Measurements from ENCODE around the gene EPB41L1.

The EPB41L1 gene

GRCh38 chr20:36157610-36158009, 3.1 kb downstream of the EPB41L1 start:
- Histone ChIP-seq H3K36me3 (ENCODE audit: control insufficient read depth, insufficient read depth, low read length) (no peaks in the 10 kb centered on the region), H3K4ac (ENCODE audit: low read depth, low read length) (no peak overlapping the region), H3K9ac (ENCODE audit: low read length) (no peak overlapping the region), H2BK120ac (ENCODE audit: low read depth, low read length) (no peak overlapping the region), H4K5ac (ENCODE audit: low read length) (no peak overlapping the region), H3K4me1 (ENCODE audit: control insufficient read depth, low read depth, low read length) (no peaks in the 10 kb centered on the region), H2AK5ac (ENCODE audit: low read length) (no peak overlapping the region), H3K4me3 (ENCODE audit: low read length) (no peak overlapping the region), H2BK15ac (replicated peaks; ENCODE audit: low read depth) (no peak overlapping the region), H4K8ac (ENCODE audit: low read depth, low read length) (no peak overlapping the region), H3K79me2 (ENCODE audit: control insufficient read depth, insufficient read depth, low read length) (no peaks in the 10 kb centered on the region), H3K79me1 (ENCODE audit: low read length) (no peaks in the 10 kb centered on the region), H3K27ac (ENCODE audit: low read depth, low read length) (no peak overlapping the region), H3K23ac (ENCODE audit: low read length) (no peak overlapping the region), H3K27me3 (ENCODE audit: insufficient read depth, low read length, poor library complexity) (no peaks in the 10 kb centered on the region), H2BK5ac (ENCODE audit: low read length) (no peak overlapping the region), H3K18ac (ENCODE audit: low read length) (no peak overlapping the region), H3K4me2 (ENCODE audit: low read length) (no peak overlapping the region), H3K56ac (ENCODE audit: low read length) (no peak overlapping the region)
- no peak for DNase-seq
- no CpG with 5 or more reads among the region's 1 CpG for WGBS (ENCODE audit: extremely low coverage, insufficient coverage, low lambda C conversion rate)

- Histone ChIP-seq H3K9ac (ENCODE audit: low read length) (no peak overlapping the region), H3K56ac (ENCODE audit: low read length) (no peak overlapping the region), H3K4me1 (ENCODE audit: control insufficient read depth, low read depth, low read length) (no peaks in the 10 kb centered on the region), H2BK5ac (ENCODE audit: low read length) (no peak overlapping the region), H3K4me2 (ENCODE audit: low read length) (no peak overlapping the region), H4K8ac (ENCODE audit: low read depth, low read length) (no peak overlapping the region), H3K18ac (ENCODE audit: low read length) (no peak overlapping the region), H3K79me1 (ENCODE audit: low read length) (no peaks in the 10 kb centered on the region), H2BK15ac (replicated peaks; ENCODE audit: low read depth) (no peak overlapping the region), H3K36me3 (ENCODE audit: control insufficient read depth, insufficient read depth, low read length) (no peaks in the 10 kb centered on the region), H3K27ac (ENCODE audit: low read depth, low read length) (no peak overlapping the region), H3K27me3 (ENCODE audit: insufficient read depth, low read length, poor library complexity) (no peaks in the 10 kb centered on the region), H2AK5ac (ENCODE audit: low read length) (no peak overlapping the region), H3K4me3 (ENCODE audit: low read length) (no peak overlapping the region), H4K5ac (ENCODE audit: low read length) (no peak overlapping the region), H3K79me2 (ENCODE audit: control insufficient read depth, insufficient read depth, low read length) (no peaks in the 10 kb centered on the region), H2BK120ac (ENCODE audit: low read depth, low read length) (no peak overlapping the region), H3K4ac (ENCODE audit: low read depth, low read length) (no peak overlapping the region), H3K23ac (ENCODE audit: low read length) (no peak overlapping the region)
- no peak for DNase-seq
- WGBS (ENCODE audit: extremely low coverage, insufficient coverage, low lambda C conversion rate), result no CpG with 5 or more reads among the region's 9 CpGs
Measured at GRCh38 chr20:36158160-36158741, 3.7 kb downstream of the EPB41L1 start.

- H3K79me2 ChIP-seq (ENCODE audit: control insufficient read depth, insufficient read depth, low read length), result no peaks in the 10 kb centered on the region
- no peaks in the 10 kb centered on the region for H3K4me1 ChIP-seq (ENCODE audit: control insufficient read depth, low read depth, low read length)
- no peak overlapping the region for H3K4ac ChIP-seq (ENCODE audit: low read depth, low read length)
- H3K79me1 ChIP-seq (ENCODE audit: low read length), result no peaks in the 10 kb centered on the region
- no peaks in the 10 kb centered on the region for H3K27me3 ChIP-seq (ENCODE audit: insufficient read depth, low read length, poor library complexity)
- H3K23ac ChIP-seq (ENCODE audit: low read length), result no peak overlapping the region
- no peak overlapping the region for H2BK5ac ChIP-seq (ENCODE audit: low read length)
- H3K4me3 ChIP-seq (ENCODE audit: low read length), result no peak overlapping the region
- no peak overlapping the region for H2BK120ac ChIP-seq (ENCODE audit: low read depth, low read length)
- H4K8ac ChIP-seq (ENCODE audit: low read depth, low read length), result no peak overlapping the region
- H3K36me3 ChIP-seq (ENCODE audit: control insufficient read depth, insufficient read depth, low read length), result no peaks in the 10 kb centered on the region
- H3K4me2 ChIP-seq (ENCODE audit: low read length), result no peak overlapping the region
- H3K9ac ChIP-seq (ENCODE audit: low read length), result no peak overlapping the region
- H3K18ac ChIP-seq (ENCODE audit: low read length), result no peak overlapping the region
- no peak for DNase-seq
- no peak overlapping the region for H4K5ac ChIP-seq (ENCODE audit: low read length)
- H3K56ac ChIP-seq (ENCODE audit: low read length), result no peak overlapping the region
- H2AK5ac ChIP-seq (ENCODE audit: low read length), result no peak overlapping the region
- H3K27ac ChIP-seq (ENCODE audit: low read depth, low read length), result no peak overlapping the region
- H2BK15ac ChIP-seq (replicated peaks; ENCODE audit: low read depth), result no peak overlapping the region
Measured at GRCh38 chr20:36159833-36160232, 5.3 kb downstream of the EPB41L1 start.

GRCh38 chr20:36162272-36162966, 7.9 kb downstream of the EPB41L1 start:
- no peak overlapping the region for H4K8ac ChIP-seq (ENCODE audit: low read depth, low read length)
- no peaks in the 10 kb centered on the region for H3K27me3 ChIP-seq (ENCODE audit: insufficient read depth, low read length, poor library complexity)
- no peaks in the 10 kb centered on the region for H3K79me2 ChIP-seq (ENCODE audit: control insufficient read depth, insufficient read depth, low read length)
- H2BK5ac ChIP-seq (ENCODE audit: low read length), result no peak overlapping the region
- H3K4me2 ChIP-seq (ENCODE audit: low read length), result no peak overlapping the region
- no peak overlapping the region for H2AK5ac ChIP-seq (ENCODE audit: low read length)
- no peak overlapping the region for H2BK15ac ChIP-seq (replicated peaks; ENCODE audit: low read depth)
- DNase-seq, result no peak
- no peak overlapping the region for H3K27ac ChIP-seq (ENCODE audit: low read depth, low read length)
- H3K23ac ChIP-seq (ENCODE audit: low read length), result no peak overlapping the region
- H3K4me1 ChIP-seq (ENCODE audit: control insufficient read depth, low read depth, low read length), result no peaks in the 10 kb centered on the region
- no peaks in the 10 kb centered on the region for H3K36me3 ChIP-seq (ENCODE audit: control insufficient read depth, insufficient read depth, low read length)
- H3K56ac ChIP-seq (ENCODE audit: low read length), result no peak overlapping the region
- no peaks in the 10 kb centered on the region for H3K79me1 ChIP-seq (ENCODE audit: low read length)
- no peak overlapping the region for H3K4ac ChIP-seq (ENCODE audit: low read depth, low read length)
- no peak overlapping the region for H3K4me3 ChIP-seq (ENCODE audit: low read length)
- H3K18ac ChIP-seq (ENCODE audit: low read length), result no peak overlapping the region
- H4K5ac ChIP-seq (ENCODE audit: low read length), result no peak overlapping the region
- no CpG with 5 or more reads among the region's 14 CpGs for WGBS (ENCODE audit: extremely low coverage, insufficient coverage, low lambda C conversion rate)
- no peak overlapping the region for H3K9ac ChIP-seq (ENCODE audit: low read length)
- H2BK120ac ChIP-seq (ENCODE audit: low read depth, low read length), result no peak overlapping the region

- no peak for DNase-seq
- no peak overlapping the region for H2BK5ac ChIP-seq (ENCODE audit: low read length)
- H4K5ac ChIP-seq (ENCODE audit: low read length), result no peak overlapping the region
- H2BK120ac ChIP-seq (ENCODE audit: low read depth, low read length), result no peak overlapping the region
- H3K4ac ChIP-seq (ENCODE audit: low read depth, low read length), result no peak overlapping the region
- no peak overlapping the region for H3K4me3 ChIP-seq (ENCODE audit: low read length)
- WGBS (ENCODE audit: extremely low coverage, insufficient coverage, low lambda C conversion rate), result no CpG with 5 or more reads among the region's 4 CpGs
- no peak overlapping the region for H3K9ac ChIP-seq (ENCODE audit: low read length)
- no peak overlapping the region for H3K18ac ChIP-seq (ENCODE audit: low read length)
- H3K27me3 ChIP-seq (ENCODE audit: insufficient read depth, low read length, poor library complexity), result no peaks in the 10 kb centered on the region
- H3K23ac ChIP-seq (ENCODE audit: low read length), result no peak overlapping the region
- no peak overlapping the region for H4K8ac ChIP-seq (ENCODE audit: low read depth, low read length)
- H3K79me2 ChIP-seq (ENCODE audit: control insufficient read depth, insufficient read depth, low read length), result no peaks in the 10 kb centered on the region
- H3K79me1 ChIP-seq (ENCODE audit: low read length), result no peaks in the 10 kb centered on the region
- no peaks in the 10 kb centered on the region for H3K36me3 ChIP-seq (ENCODE audit: control insufficient read depth, insufficient read depth, low read length)
- no peak overlapping the region for H2AK5ac ChIP-seq (ENCODE audit: low read length)
- H3K4me2 ChIP-seq (ENCODE audit: low read length), result no peak overlapping the region
- no peak overlapping the region for H2BK15ac ChIP-seq (replicated peaks; ENCODE audit: low read depth)
- H3K56ac ChIP-seq (ENCODE audit: low read length), result no peak overlapping the region
- no peak overlapping the region for H3K27ac ChIP-seq (ENCODE audit: low read depth, low read length)
- H3K4me1 ChIP-seq (ENCODE audit: control insufficient read depth, low read depth, low read length), result peaks cover 2% of the 10 kb centered on the region
Measured at GRCh38 chr20:36167902-36168503, 13.5 kb downstream of the EPB41L1 start.

Measured in mesendoderm (in vitro differentiated cells).